HepG2 (cell line): ENCODE data around the gene OASL. TPM values are rescaled to one million over a fixed set of nuclear protein-coding genes. Genes with fewer than 3 reads are reported as not detected.
"Not testable (repeated sequence)": the region's sequence is repeated elsewhere in the genome, so short reads cannot be mapped to it uniquely, and the experiment has no call there.

Experiments
- ATAC-seq: fragments of 200-7000 bp; cut with Tn5 transposase; 3 replicates; pipeline ENCODE4 v1.9.1; 2020; ENCODE audit warnings: mild to moderate bottlenecking, moderate library complexity
- BruUV-seq: library from RNA; stranded (reverse); fragments of 400-500 nt; replicated peaks from 2 replicates; lab custom pipeline; 2021; lab: Mats Ljungman, UMichigan
- CTCF ChIA-PET: fragments of 300-600 bp; formaldehyde crosslinking; extraction: SDS; loops from one replicate; lab custom pipeline; 2021; ENCODE audit warnings: low total read pairs, inconsistent platforms, low intra/inter-chr PET ratio; lab: Yijun Ruan, JAX
- POLR2A ChIA-PET: fragments of 350-600 bp; sonication (Branson Sonifier 250); formaldehyde crosslinking; loops from one replicate; lab custom pipeline; 2020; ENCODE audit warnings: antibody characterized with exemption, inconsistent platforms; lab: Yijun Ruan, JAX
- DNase-seq: peaks from one replicate; pipeline ENCODE4 v3.0.0-alpha.2; 2015; ENCODE audit warnings: low spot score
- FAIRE-seq: peaks from 3 replicates; lab custom pipeline; 2011; peaks lifted over from hg19 to GRCh38; lab: Jason Lieb, UNC
- H2AFZ ChIP-seq: one replicate; pipeline ENCODE4 v1.6.1; 2011; ENCODE audit warnings: low read length, inconsistent platforms
- H3K27ac ChIP-seq: fragments of 300-600 bp; 3 replicates; pipeline ENCODE4 v1.8.0; 2011; ENCODE audit warnings: mixed run types, mild to moderate bottlenecking, mixed read lengths, low read length, inconsistent platforms; ENCODE audit not compliant: insufficient read depth; ENCODE audit errors: extremely low read length
- H3K27me3 ChIP-seq, 2 experiments: fragments of 200-600 bp in 1 of 2; 2 replicates in 1 of 2; 3 replicates in 1 of 2; pipeline versions ENCODE4 v1.6.0 to v1.8.0; 2011; ENCODE audit warnings: low read length in 2 of 2, mild to moderate bottlenecking in 2 of 2, moderate library complexity in 2 of 2, inconsistent platforms in 1 of 2; ENCODE audit not compliant: insufficient read depth in 2 of 2, control insufficient read depth in 1 of 2
- H3K36me3 ChIP-seq, 2 experiments: fragments of 200-600 bp in 1 of 2; replicated peaks in 1 of 2; 2 replicates in 1 of 2; 3 replicates in 1 of 2; pipeline versions ENCODE4 v1.5.1 to v1.8.0; 2011; ENCODE audit warnings: low read length in 2 of 2, inconsistent platforms in 1 of 2; ENCODE audit not compliant: insufficient read depth in 2 of 2, control insufficient read depth in 1 of 2
- H3K4me1 ChIP-seq: 2 replicates; pipeline ENCODE4 v1.5.1; 2012; ENCODE audit warnings: low read length, inconsistent platforms; ENCODE audit not compliant: insufficient read depth
- H3K4me2 ChIP-seq: 2 replicates; pipeline ENCODE4 v1.6.0; 2011; ENCODE audit warnings: low read depth, low read length, inconsistent platforms
- H3K4me3 ChIP-seq, 3 experiments: fragments of 200-600 bp in 1 of 3; sonication (generic), shearing (Covaris generic) in 1 of 3; replicated peaks in 1 of 3; 2 replicates each; pipeline ENCODE4 v1.5.1; 2011 to 2016; ENCODE audit warnings: low read length in 3 of 3, inconsistent platforms in 2 of 3, low read depth in 2 of 3, mild to moderate bottlenecking in 2 of 3, control low read depth in 1 of 3, mixed read lengths in 1 of 3; ENCODE audit not compliant: insufficient read depth in 1 of 3
- H3K79me2 ChIP-seq: one replicate; pipeline ENCODE4 v1.6.1; 2011; ENCODE audit warnings: low read length, inconsistent platforms; ENCODE audit not compliant: insufficient read depth
- H3K9ac ChIP-seq: 2 replicates; pipeline ENCODE4 v1.6.0; 2011; ENCODE audit warnings: mild to moderate bottlenecking, low read depth, low read length, inconsistent platforms; ENCODE audit not compliant: insufficient read depth
- H3K9me3 ChIP-seq: 2 replicates; pipeline ENCODE4 v1.5.1; 2012; ENCODE audit warnings: mild to moderate bottlenecking, low read length
- H4K20me1 ChIP-seq: 2 replicates; pipeline ENCODE4 v1.6.0; 2011; ENCODE audit warnings: inconsistent platforms, mild to moderate bottlenecking, low read length, moderate library complexity; ENCODE audit not compliant: insufficient read depth
- ISX ChIP-seq: sonication (generic); formaldehyde crosslinking; conservative IDR thresholded peaks from 2 replicates; pipeline ENCODE4 v1.5.0; 2020; ENCODE audit warnings: missing genetic modification reagents
- NONO ChIP-seq, 2 experiments: fragments of 450-650 bp in 1 of 2; sonication (generic) in 1 of 2; formaldehyde crosslinking in 1 of 2; IDR thresholded peaks in 1 of 2; conservative IDR thresholded peaks in 1 of 2; 2 replicates each; pipeline versions ENCODE4 v1.6.1 to v1.8.0; 2017 to 2022; ENCODE audit warnings: mild to moderate bottlenecking in 1 of 2, missing genetic modification reagents in 1 of 2, moderate library complexity in 1 of 2
- RCOR2 ChIP-seq: IDR thresholded peaks from 2 replicates; pipeline ENCODE4 v1.6.1; 2016; ENCODE audit warnings: missing biosample characterization, missing genetic modification reagents
- RORA ChIP-seq: sonication (generic); formaldehyde crosslinking; IDR thresholded peaks from 2 replicates; pipeline ENCODE4 v1.5.0; 2020; ENCODE audit warnings: mild to moderate bottlenecking, missing genetic modification reagents, moderate library complexity
- TCF7L2 ChIP-seq: IDR thresholded peaks from 2 replicates; pipeline ENCODE4 v1.6.1; 2011; ENCODE audit warnings: mild to moderate bottlenecking, low read depth, low read length, moderate library complexity
- ZMYM3 ChIP-seq: sonication (generic); formaldehyde crosslinking; IDR thresholded peaks from 2 replicates; pipeline ENCODE4 v1.5.1; 2020; ENCODE audit warnings: mild to moderate bottlenecking, missing genetic modification reagents
- ZNF430 ChIP-seq: sonication (generic); formaldehyde crosslinking; IDR thresholded peaks from 2 replicates; pipeline ENCODE4 v1.9.0; 2021; ENCODE audit warnings: mild to moderate bottlenecking, missing genetic modification reagents
- ZNF510 ChIP-seq: sonication (generic); formaldehyde crosslinking; IDR thresholded peaks from 2 replicates; pipeline ENCODE4 v1.4.0; 2020; ENCODE audit warnings: low read depth, mild to moderate bottlenecking, missing genetic modification reagents
- ZNF616 ChIP-seq: sonication (generic); formaldehyde crosslinking; IDR thresholded peaks from 2 replicates; pipeline ENCODE4 v1.5.0; 2020; ENCODE audit warnings: low read depth, mild to moderate bottlenecking, missing genetic modification reagents
- ZNF7 ChIP-seq: IDR thresholded peaks from 2 replicates; pipeline ENCODE4 v1.6.1; 2016; ENCODE audit warnings: missing biosample characterization, missing genetic modification reagents
- ZNF703 ChIP-seq: sonication (generic); formaldehyde crosslinking; IDR thresholded peaks from 2 replicates; pipeline ENCODE4 v1.5.1; 2020; ENCODE audit warnings: missing genetic modification reagents, mild to moderate bottlenecking, moderate library complexity, borderline replicate concordance
- ZNF782 ChIP-seq: sonication (generic); formaldehyde crosslinking; IDR thresholded peaks from 2 replicates; pipeline ENCODE4 v1.4.0; 2020; ENCODE audit warnings: missing genetic modification reagents, mild to moderate bottlenecking, borderline replicate concordance
- WGBS: methylation state at CpG from one replicate; pipeline ENCODE4 v1.1.6; 2017; ENCODE audit warnings: low lambda C conversion rate; 5-methylcytosine and 5-hydroxymethylcytosine counted together
- in situ Hi-C: cut with HindIII; loops from 2 replicates; pipeline ENCODE4 v1.10.0; 2017; ENCODE audit warnings: low pct_unique_long_range_greater_than_20kb; ENCODE audit not compliant: extremely low pct_ligation_motif_present
- intact Hi-C: fragments of 100-400 bp; cut with micrococcal nuclease; formaldehyde crosslinking; loops from one replicate; pipeline ENCODE4 v1.10.0; 2022; ENCODE audit not compliant: unreplicated experiment
- polyA plus RNA-seq, 8 experiments: library from polyadenylated mRNA; depleted of rRNA in 3 of 8; stranded (reverse) in 7 of 8; unstranded in 1 of 8; fragments of >200 nt; fragmentation: Illumina TruSeq in 4 of 8; extraction: Trizol in 4 of 8; gene quantifications; 2 replicates each; pipeline versions ENCODE4 v1.2.1 to v1.2.3, GENCODE V29; 2011 to 2016; ENCODE audit warnings: low read depth in 4 of 8, missing spikeins in 1 of 8, mixed read lengths in 1 of 8; ENCODE audit not compliant: insufficient read depth in 1 of 8
- total RNA-seq, 5 experiments: library from RNA; depleted of rRNA; stranded (reverse); fragments of >200 nt; fragmentation: Illumina TruSeq; extraction: Trizol; gene quantifications; 2 replicates each; pipeline ENCODE4 v1.2.3, GENCODE V29; 2016; ENCODE audit warnings: low read depth in 1 of 5
- TF ChIP-seq, protein P1 (sequence below): sonication (generic); formaldehyde crosslinking; IDR thresholded peaks from 2 replicates; pipeline ENCODE4 v1.8.0; 2022; ENCODE audit warnings: mild to moderate bottlenecking, missing genetic modification reagents, moderate library complexity

Gene OASL
- total and polyA plus RNA-seq, 2 of the 13 experiments (the other 11 are each of a cell fraction or from before 2014, with no cell fraction given), result 0.11 to 0.22 TPM

DNA sequence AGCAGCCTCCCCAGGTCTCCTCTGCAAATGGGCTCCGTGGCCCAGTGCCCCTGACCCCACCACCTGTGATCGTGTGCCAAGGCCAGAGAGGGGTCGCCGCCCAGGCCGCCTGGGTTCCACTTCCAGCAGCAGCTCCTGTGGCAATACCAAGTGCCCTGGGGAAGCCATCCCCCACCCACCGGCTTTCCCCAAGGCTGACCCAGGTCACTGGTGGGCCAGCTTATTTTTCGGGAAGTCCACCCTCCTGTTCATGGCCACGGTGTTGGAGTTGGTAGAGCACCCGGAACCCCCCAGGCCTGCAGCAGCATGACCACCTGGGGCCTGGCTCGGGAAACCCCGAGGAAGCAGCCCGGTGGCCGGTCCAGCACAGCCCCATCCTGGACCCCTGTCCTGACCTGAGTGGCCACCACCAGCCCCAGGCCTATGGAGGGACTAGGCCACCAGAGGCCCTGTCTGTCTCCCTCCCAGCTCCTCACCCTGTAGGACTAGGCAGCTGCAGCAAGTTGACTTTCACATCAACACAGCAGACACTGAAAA, 40.8 kb upstream of the OASL start:
- DNase-seq, result no peak
- WGBS, result 74% methylated on average over 7 of the region's 13 CpGs
- Histone ChIP-seq H3K9me3 (no peaks in the 10 kb centered on the region), H3K36me3 (no peaks in the 10 kb centered on the region), H3K27ac (no peak overlapping the region), H3K9ac (no peak overlapping the region), H3K79me2 (no peaks in the 10 kb centered on the region), H4K20me1 (no peaks in the 10 kb centered on the region), H2AFZ (no peak overlapping the region), H3K4me1 (0 out of 2 replicates have a peak, but pooled peaks cover 4% of the 10 kb centered on the region), H3K4me3 (no peak overlapping the region), H3K27me3 (no peaks in the 10 kb centered on the region), H3K4me2 (no peak overlapping the region)
- ATAC-seq, result peak; percentile 41; the same call in 2 of the 3 replicates
- BruUV-seq, result no TSS peak
- no peak for FAIRE-seq
- intact Hi-C loops, result no loop called here
- ChIA-PET POLR2A (no interaction called here), CTCF (no interaction called here)
- TF ChIP-seq ISX (CRISPR knock-in tag), result no peak
- TF ChIP-seq, protein P1, sequence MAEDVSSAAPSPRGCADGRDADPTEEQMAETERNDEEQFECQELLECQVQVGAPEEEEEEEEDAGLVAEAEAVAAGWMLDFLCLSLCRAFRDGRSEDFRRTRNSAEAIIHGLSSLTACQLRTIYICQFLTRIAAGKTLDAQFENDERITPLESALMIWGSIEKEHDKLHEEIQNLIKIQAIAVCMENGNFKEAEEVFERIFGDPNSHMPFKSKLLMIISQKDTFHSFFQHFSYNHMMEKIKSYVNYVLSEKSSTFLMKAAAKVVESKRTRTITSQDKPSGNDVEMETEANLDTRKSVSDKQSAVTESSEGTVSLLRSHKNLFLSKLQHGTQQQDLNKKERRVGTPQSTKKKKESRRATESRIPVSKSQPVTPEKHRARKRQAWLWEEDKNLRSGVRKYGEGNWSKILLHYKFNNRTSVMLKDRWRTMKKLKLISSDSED (CRISPR knock-in tag), result no peak
- TF ChIP-seq ZNF510 (CRISPR knock-in tag), result no peak
- TF ChIP-seq ZNF7 (CRISPR knock-in tag), result no peak
- no peak for TF ChIP-seq ZNF616
- TF ChIP-seq RORA (CRISPR knock-in tag), result no peak
- no peak for TF ChIP-seq ZNF703
- TF ChIP-seq ZMYM3 (CRISPR knock-in tag), result no peak
- no peak for TF ChIP-seq ZNF430 (CRISPR knock-in tag)
- TF ChIP-seq NONO (IDR thresholded peaks at IDR 0.05), result no peak
- no peak for TF ChIP-seq NONO (CRISPR knock-in tag; conservative IDR thresholded peaks at IDR 0.05)
- no peak for TF ChIP-seq ZNF782 (CRISPR knock-in tag)
- no peak for TF ChIP-seq TCF7L2
- no peak for TF ChIP-seq RCOR2 (CRISPR knock-in tag)
- in situ Hi-C loops, result no loop called here

DNA sequence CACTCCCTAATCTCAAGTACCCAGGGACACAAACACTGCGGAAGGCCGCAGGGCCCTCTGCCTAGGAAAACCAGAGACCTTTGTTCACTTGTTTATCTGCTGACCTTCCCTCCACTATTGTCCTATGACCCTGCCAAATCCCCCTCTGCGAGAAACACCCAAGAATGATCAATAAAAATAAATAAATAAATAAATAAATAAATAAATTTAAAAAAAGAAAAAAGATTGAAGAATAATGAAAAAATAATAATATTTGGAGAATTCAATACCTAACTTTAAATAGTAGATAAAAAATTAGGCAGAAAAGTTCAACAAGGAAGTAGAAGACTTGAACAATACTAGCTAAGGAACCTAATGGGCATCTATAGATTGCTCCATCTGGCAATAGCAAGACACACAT, 38.4 kb upstream of the OASL start:
- WGBS, result 25% methylated on average over 1 of the region's 3 CpGs
- H3K9ac ChIP-seq, H3K4me1 ChIP-seq, ATAC-seq, H3K4me2 ChIP-seq, in situ Hi-C loops, BruUV-seq, H3K9me3 ChIP-seq, H4K20me1 ChIP-seq, CTCF ChIA-PET, H3K27ac ChIP-seq, POLR2A ChIA-PET, FAIRE-seq, H3K36me3 ChIP-seq, intact Hi-C loops, H2AFZ ChIP-seq, H3K4me3 ChIP-seq, H3K79me2 ChIP-seq, DNase-seq, H3K27me3 ChIP-seq: not testable (repeated sequence)

DNA sequence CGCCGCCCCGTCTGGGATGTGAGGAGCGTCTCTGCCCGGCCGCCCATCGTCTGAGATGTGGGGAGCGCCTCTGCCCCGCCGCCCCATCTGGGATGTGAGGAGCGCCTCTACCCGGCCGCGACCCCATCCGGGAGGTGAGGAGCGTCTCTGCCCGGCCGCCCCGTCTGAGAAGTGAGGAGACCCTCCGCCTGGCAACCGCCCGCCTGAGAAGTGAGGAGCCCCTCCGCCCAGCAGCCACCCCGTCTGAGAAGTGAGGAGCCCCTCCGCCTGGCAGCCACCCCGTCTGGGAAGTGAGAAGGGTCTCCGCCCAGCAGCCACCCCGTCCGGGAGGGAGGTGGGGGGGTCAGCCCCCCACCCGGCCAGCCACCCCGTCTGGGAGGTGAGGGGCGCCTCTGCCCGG, 36.9 kb upstream of the OASL start:
- H3K9ac ChIP-seq, H3K36me3 ChIP-seq, DNase-seq, H3K79me2 ChIP-seq, H3K27me3 ChIP-seq, ATAC-seq, H3K4me1 ChIP-seq, H3K9me3 ChIP-seq, in situ Hi-C loops, H3K4me3 ChIP-seq, H2AFZ ChIP-seq, H3K4me2 ChIP-seq, FAIRE-seq, intact Hi-C loops, CTCF ChIA-PET, BruUV-seq, H3K27ac ChIP-seq, POLR2A ChIA-PET, H4K20me1 ChIP-seq: not testable (repeated sequence)
- no CpG with 5 or more reads among the region's 33 CpGs for WGBS
